Ascending aorta (tissue), 2 donors: ENCODE measurements around the gene EVX2. TPM values are rescaled to one million over a fixed set of nuclear protein-coding genes. Genes with fewer than 3 reads are reported as not detected.

Experiments used
- DNase-seq, 2 donors: peaks; one replicate each; pipeline ENCODE4 v3.0.0-alpha.2; 2019; ENCODE audit warnings: low spot score in 2 of 2
- H3K27ac ChIP-seq, 2 donors: fragments of 200-600 bp; sonication (generic); one replicate each; pipeline ENCODE4 v1.5.1; 2016 to 2017; ENCODE audit warnings: mild to moderate bottlenecking in 1 of 2
- H3K27me3 ChIP-seq: fragments of 200-600 bp; sonication (generic); one replicate; pipeline ENCODE4 v1.5.1; 2017
- H3K36me3 ChIP-seq, 2 donors: fragments of 200-600 bp; sonication (generic); one replicate each; pipeline ENCODE4 v1.5.1; 2016
- H3K4me1 ChIP-seq, 2 donors: fragments of 200-600 bp; sonication (generic); one replicate each; pipeline ENCODE4 v1.5.1; 2016 to 2017; ENCODE audit warnings: mild to moderate bottlenecking in 1 of 2
- H3K4me3 ChIP-seq, 2 donors: fragments of 200-600 bp; sonication (generic); one replicate each; pipeline ENCODE4 v1.5.1; 2016 to 2017; ENCODE audit warnings: mild to moderate bottlenecking in 1 of 2
- H3K9me3 ChIP-seq, 2 donors: fragments of 200-600 bp; sonication (generic); one replicate each; pipeline ENCODE4 v1.5.1; 2016
- CTCF ChIP-seq, 3 experiments: fragments of 200-600 bp in 2 of 3; fragments of 450-650 bp in 1 of 3; sonication (generic) in 2 of 3; IDR thresholded peaks; one replicate each; pipeline ENCODE4 v1.5.1; 2016 to 2019; ENCODE audit warnings: antibody characterized with exemption in 3 of 3, mild to moderate bottlenecking in 1 of 3, moderate library complexity in 1 of 3
- intact Hi-C: fragments of 100-400 bp; cut with DNase I; formaldehyde crosslinking; loops from one replicate; pipeline ENCODE4 v1.15.1; 2023
- total RNA-seq: library from RNA; depleted of rRNA; stranded (reverse); fragments of >200 nt; gene quantifications from one replicate; pipeline ENCODE4 v1.1.0, GENCODE V29; 2016

EVX2 gene
- total RNA-seq, 1 donor from 2014 or later = not detected

- no peak for TF ChIP-seq CTCF (IDR thresholded peaks at IDR 0.05)
These were observed 7.0 kb downstream of the EVX2 start for GRCh38 chr2:176076796-176077195.

GRCh38 chr2:176076063-176076462 is 7.7 kb downstream of the EVX2 start:
- Histone ChIP-seq H3K27ac (no peak overlapping the region), H3K4me1 (no peaks in the 10 kb centered on the region), H3K4me3 (no peak overlapping the region), H3K27me3 (peaks cover 60% of the 10 kb centered on the region), H3K36me3 (no peaks in the 10 kb centered on the region), H3K9me3 (no peaks in the 10 kb centered on the region)
- no peak for TF ChIP-seq CTCF (IDR thresholded peaks at IDR 0.05)
- intact Hi-C loops = no loop called here
- no peak for DNase-seq

More at GRCh38 chr2:176076796-176077195, 7.0 kb downstream of the EVX2 start:
- H3K4me1 ChIP-seq = no peaks in the 10 kb centered on the region
- H3K27ac ChIP-seq = no peak overlapping the region
- H3K4me3 ChIP-seq = no peak overlapping the region
- H3K36me3 ChIP-seq = no peaks in the 10 kb centered on the region
- no peaks in the 10 kb centered on the region for H3K9me3 ChIP-seq
- peaks cover 62% of the 10 kb centered on the region for H3K27me3 ChIP-seq
- DNase-seq = no peak
- intact Hi-C loops = no loop called here

- Histone ChIP-seq H3K27me3 (peaks cover 54% of the 10 kb centered on the region), H3K9me3 (no peaks in the 10 kb centered on the region), H3K27ac (no peak overlapping the region), H3K4me1 (no peaks in the 10 kb centered on the region), H3K4me3 (no peak overlapping the region), H3K36me3 (no peaks in the 10 kb centered on the region)
- no peak for DNase-seq
- no peak for TF ChIP-seq CTCF (IDR thresholded peaks at IDR 0.05)
- intact Hi-C loops = no loop called here
These were observed 8.3 kb downstream of the EVX2 start for GRCh38 chr2:176075481-176075880.

- DNase-seq = no peak
- no peaks in the 10 kb centered on the region for H3K9me3 ChIP-seq
- peaks cover 53% of the 10 kb centered on the region for H3K27me3 ChIP-seq
- no peaks in the 10 kb centered on the region for H3K36me3 ChIP-seq
- no peak for TF ChIP-seq CTCF (IDR thresholded peaks at IDR 0.05)
- H3K27ac ChIP-seq = no peak overlapping the region
- intact Hi-C loops = no loop called here
- H3K4me1 ChIP-seq = no peaks in the 10 kb centered on the region
- H3K4me3 ChIP-seq = no peak overlapping the region
These were observed 8.8 kb downstream of the EVX2 start for GRCh38 chr2:176074919-176075425.

- H3K36me3 ChIP-seq = no peaks in the 10 kb centered on the region
- H3K27me3 ChIP-seq = peaks cover 47% of the 10 kb centered on the region
- no peak overlapping the region for H3K27ac ChIP-seq
- intact Hi-C loops = no loop called here
- H3K9me3 ChIP-seq = no peaks in the 10 kb centered on the region
- H3K4me3 ChIP-seq = no peak overlapping the region
- no peak for TF ChIP-seq CTCF (IDR thresholded peaks at IDR 0.05)
- no peak for DNase-seq
- peaks cover 0 to 4% of the 10 kb centered on the region in 2 donors for H3K4me1 ChIP-seq
These were observed 10.5 kb downstream of the EVX2 start for GRCh38 chr2:176072951-176073904.
